Osteoblast (primary cell): ENCODE data around the gene GKN2. TPM values are rescaled to one million over a fixed set of nuclear protein-coding genes. Genes with fewer than 3 reads are reported as not detected.

Source experiments
- DNase-seq: peaks from one replicate; pipeline ENCODE4 v3.0.0; 2011; ENCODE audit warnings: low spot score, mixed read lengths; ENCODE audit not compliant: insufficient read length; ENCODE audit errors: missing footprints
- H2AFZ ChIP-seq: 2 replicates; pipeline ENCODE4 v1.6.0; 2011; ENCODE audit warnings: mild to moderate bottlenecking, low read length
- H3K27ac ChIP-seq: 2 replicates; pipeline ENCODE4 v1.5.1; 2011; ENCODE audit warnings: mild to moderate bottlenecking, low read depth, low read length, moderate library complexity
- H3K27me3 ChIP-seq: 2 replicates; pipeline ENCODE4 v1.6.0; 2012; ENCODE audit warnings: mild to moderate bottlenecking, control low read depth, inconsistent platforms, low read length, moderate library complexity; ENCODE audit not compliant: insufficient read depth
- H3K36me3 ChIP-seq: 2 replicates; pipeline ENCODE4 v1.5.1; 2011; ENCODE audit warnings: mild to moderate bottlenecking, low read length, control low read depth, moderate library complexity; ENCODE audit not compliant: insufficient read depth
- H3K4me1 ChIP-seq: 2 replicates; pipeline ENCODE4 v1.5.1; 2011; ENCODE audit warnings: mild to moderate bottlenecking, low read length, control low read depth, moderate library complexity; ENCODE audit not compliant: insufficient read depth
- H3K4me2 ChIP-seq: 2 replicates; pipeline ENCODE4 v1.6.0; 2011; ENCODE audit warnings: mild to moderate bottlenecking, low read length; ENCODE audit not compliant: insufficient read depth
- H3K4me3 ChIP-seq: fragments of 200-600 bp; sonication (generic); 3 replicates; pipeline ENCODE4 v1.5.1; 2012; ENCODE audit warnings: mild to moderate bottlenecking, low read length, inconsistent platforms; ENCODE audit not compliant: insufficient read depth
- H3K79me2 ChIP-seq: 2 replicates; pipeline ENCODE4 v1.6.0; 2012; ENCODE audit warnings: mild to moderate bottlenecking, low read length, control low read depth, inconsistent platforms; ENCODE audit not compliant: insufficient read depth
- H3K9me3 ChIP-seq: 2 replicates; pipeline ENCODE4 v1.5.1; 2011; ENCODE audit warnings: low read depth, low read length, control low read depth
- H4K20me1 ChIP-seq: 2 replicates; pipeline ENCODE4 v1.6.0; 2012; ENCODE audit warnings: mild to moderate bottlenecking, low read length, control low read depth; ENCODE audit not compliant: insufficient read depth
- total RNA-seq: library from RNA; depleted of rRNA; stranded (reverse); fragments of >200 nt; gene quantifications from 2 replicates; pipeline ENCODE4 v1.2.3, GENCODE V29; 2012
- TF ChIP-seq, protein P1 (sequence below): IDR thresholded peaks from 2 replicates; pipeline ENCODE4 v1.5.1; 2011; ENCODE audit warnings: mild to moderate bottlenecking, low read depth, low read length, moderate library complexity; ENCODE audit errors: extremely low read depth

The GKN2 gene
- total RNA-seq, 1 donor: not detected

DNA sequence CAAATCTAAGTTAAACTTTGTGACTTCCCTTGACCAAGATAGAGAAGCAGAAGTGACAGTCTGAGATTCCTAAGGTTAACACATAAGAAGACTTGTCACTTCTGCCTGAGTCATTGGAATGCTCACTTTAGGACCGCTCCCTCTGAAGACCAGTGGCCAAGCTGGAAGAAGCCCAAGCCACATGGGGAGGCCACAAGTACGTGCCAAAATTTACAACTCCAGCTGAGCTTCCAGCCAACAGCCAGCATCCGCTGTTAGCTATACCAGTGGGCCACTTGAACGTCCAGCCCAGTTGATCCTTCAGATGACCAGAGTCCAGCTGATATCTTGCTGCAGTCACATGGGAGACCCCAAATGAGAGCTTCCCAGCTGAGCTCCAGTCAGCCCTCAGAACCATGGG, 42.2 kb upstream of the GKN2 start:
- no peak for DNase-seq
- no peaks in the 10 kb centered on the region for H3K79me2 ChIP-seq
- no peak overlapping the region for H3K4me3 ChIP-seq
- H3K27me3 ChIP-seq: no peaks in the 10 kb centered on the region
- H4K20me1 ChIP-seq: no peaks in the 10 kb centered on the region
- H3K4me2 ChIP-seq: peak overlapping the region; percentile 18
- H2AFZ ChIP-seq: peak overlapping the region; percentile 30
- no peak overlapping the region for H3K27ac ChIP-seq
- H3K4me1 ChIP-seq: peaks cover 21% of the 10 kb centered on the region
- no peaks in the 10 kb centered on the region for H3K36me3 ChIP-seq
- no peaks in the 10 kb centered on the region for H3K9me3 ChIP-seq
- TF ChIP-seq, protein P1, sequence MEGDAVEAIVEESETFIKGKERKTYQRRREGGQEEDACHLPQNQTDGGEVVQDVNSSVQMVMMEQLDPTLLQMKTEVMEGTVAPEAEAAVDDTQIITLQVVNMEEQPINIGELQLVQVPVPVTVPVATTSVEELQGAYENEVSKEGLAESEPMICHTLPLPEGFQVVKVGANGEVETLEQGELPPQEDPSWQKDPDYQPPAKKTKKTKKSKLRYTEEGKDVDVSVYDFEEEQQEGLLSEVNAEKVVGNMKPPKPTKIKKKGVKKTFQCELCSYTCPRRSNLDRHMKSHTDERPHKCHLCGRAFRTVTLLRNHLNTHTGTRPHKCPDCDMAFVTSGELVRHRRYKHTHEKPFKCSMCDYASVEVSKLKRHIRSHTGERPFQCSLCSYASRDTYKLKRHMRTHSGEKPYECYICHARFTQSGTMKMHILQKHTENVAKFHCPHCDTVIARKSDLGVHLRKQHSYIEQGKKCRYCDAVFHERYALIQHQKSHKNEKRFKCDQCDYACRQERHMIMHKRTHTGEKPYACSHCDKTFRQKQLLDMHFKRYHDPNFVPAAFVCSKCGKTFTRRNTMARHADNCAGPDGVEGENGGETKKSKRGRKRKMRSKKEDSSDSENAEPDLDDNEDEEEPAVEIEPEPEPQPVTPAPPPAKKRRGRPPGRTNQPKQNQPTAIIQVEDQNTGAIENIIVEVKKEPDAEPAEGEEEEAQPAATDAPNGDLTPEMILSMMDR: no peak

DNA sequence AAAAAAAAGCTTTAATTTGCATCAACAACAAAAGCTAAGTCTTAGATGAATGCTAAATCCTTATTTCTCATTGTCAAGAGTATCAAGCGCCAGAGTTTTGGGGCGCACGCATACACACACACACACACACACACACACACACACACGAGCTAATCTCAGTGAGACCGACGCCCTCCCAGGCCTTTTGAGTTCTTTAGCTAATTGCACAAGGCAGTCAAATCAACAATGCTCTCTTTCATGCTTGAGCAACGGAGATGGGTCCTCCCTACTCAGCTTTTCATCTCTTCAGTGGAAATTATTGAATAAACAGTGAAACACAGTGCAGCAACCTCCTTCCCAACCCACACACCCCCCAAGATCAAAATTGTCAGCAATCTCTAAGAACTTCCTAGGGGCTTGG, 41.0 kb upstream of the GKN2 start:
- Histone ChIP-seq H3K4me1 (peaks cover 21% of the 10 kb centered on the region), H2AFZ (no peak overlapping the region)

DNA sequence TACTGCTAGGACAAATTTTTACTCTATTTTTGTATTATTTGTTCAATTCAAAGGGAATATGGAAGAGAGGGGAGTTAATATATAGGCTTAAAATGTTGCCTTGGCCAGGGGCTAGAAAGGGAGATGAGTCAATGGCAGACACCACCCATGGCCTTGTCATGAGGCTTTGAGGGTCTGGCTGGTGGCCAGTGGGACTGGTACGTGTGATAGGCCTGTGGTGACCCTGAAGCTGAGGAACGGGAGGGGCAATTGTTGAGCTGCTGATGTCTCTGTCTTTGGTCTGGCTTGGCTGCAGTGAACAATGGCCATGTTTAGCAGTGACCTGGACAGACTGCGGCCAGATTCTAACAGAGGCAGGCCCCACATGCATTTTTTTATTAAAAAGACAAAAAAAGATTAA, 40.2 kb upstream of the GKN2 start:
- no peaks in the 10 kb centered on the region for H3K36me3 ChIP-seq
- no peak overlapping the region for H2AFZ ChIP-seq
- DNase-seq: no peak
- H3K4me3 ChIP-seq: no peak overlapping the region
- H3K4me1 ChIP-seq: peaks cover 21% of the 10 kb centered on the region
- H3K79me2 ChIP-seq: no peaks in the 10 kb centered on the region
- H3K27ac ChIP-seq: no peak overlapping the region
- H3K4me2 ChIP-seq: no peak overlapping the region
- no peaks in the 10 kb centered on the region for H4K20me1 ChIP-seq
- H3K9me3 ChIP-seq: no peaks in the 10 kb centered on the region
- TF ChIP-seq, protein P1: no peak
- H3K27me3 ChIP-seq: no peaks in the 10 kb centered on the region

More for the DNA sequence above, 41.0 kb upstream of the GKN2 start:
- no peak for DNase-seq
- Histone ChIP-seq H3K4me3 (no peak overlapping the region), H3K4me2 (no peak overlapping the region), H3K79me2 (no peaks in the 10 kb centered on the region), H3K9me3 (no peaks in the 10 kb centered on the region), H4K20me1 (no peaks in the 10 kb centered on the region), H3K27ac (no peak overlapping the region), H3K36me3 (no peaks in the 10 kb centered on the region), H3K27me3 (no peaks in the 10 kb centered on the region)
- TF ChIP-seq, protein P1: no peak

DNA sequence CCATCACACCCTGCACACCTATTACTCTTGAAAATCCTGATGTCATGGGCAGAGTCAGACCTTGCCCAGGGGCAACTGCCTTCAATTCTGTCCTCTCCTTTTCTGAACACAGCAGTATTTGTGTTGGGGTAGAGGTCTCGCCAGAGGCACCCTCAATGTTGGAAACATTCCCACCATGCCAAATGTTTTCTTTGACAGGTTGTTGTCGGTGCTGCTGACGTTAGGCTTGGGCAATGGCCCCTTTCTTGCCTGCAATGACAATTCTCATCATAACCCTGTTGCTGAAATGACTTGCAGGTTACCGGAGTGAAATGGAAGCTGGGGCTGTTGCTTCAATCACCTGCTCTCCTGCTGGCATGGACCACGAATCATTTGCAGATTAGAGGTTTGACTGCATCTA, 39.6 kb upstream of the GKN2 start:
- Histone ChIP-seq H3K4me3 (no peak overlapping the region), H2AFZ (no peak overlapping the region), H3K27ac (no peak overlapping the region), H3K4me1 (peaks cover 21% of the 10 kb centered on the region), H3K27me3 (no peaks in the 10 kb centered on the region), H3K36me3 (no peaks in the 10 kb centered on the region), H3K4me2 (no peak overlapping the region), H4K20me1 (no peaks in the 10 kb centered on the region), H3K79me2 (no peaks in the 10 kb centered on the region), H3K9me3 (no peaks in the 10 kb centered on the region)
- TF ChIP-seq, protein P1: no peak
- no peak for DNase-seq
